Measurements from ENCODE around the gene ZBTB38.

ZBTB38 gene

GRCh38 chr3:141401573-141402475 is 33.5 kb downstream of the ZBTB38 start:
- in situ Hi-C loops (cut with MboI; ENCODE audit: low sequenced_read_pairs), result no loop called here

- in situ Hi-C loops (cut with MboI; ENCODE audit: low sequenced_read_pairs), result no loop called here
Measured at GRCh38 chr3:141402476-141403171, 34.3 kb downstream of the ZBTB38 start.

- in situ Hi-C loops (cut with MboI; ENCODE audit: low sequenced_read_pairs), result no loop called here
Measured at GRCh38 chr3:141403576-141403975, 35.3 kb downstream of the ZBTB38 start.

GRCh38 chr3:141405025-141405424 is 36.7 kb downstream of the ZBTB38 start:
- in situ Hi-C loops (cut with MboI; ENCODE audit: low sequenced_read_pairs), result no loop called here

- in situ Hi-C loops (cut with MboI; ENCODE audit: low sequenced_read_pairs), result no loop called here
Measured at GRCh38 chr3:141405591-141405990, 37.3 kb downstream of the ZBTB38 start.

- in situ Hi-C loops (cut with MboI; ENCODE audit: low sequenced_read_pairs), result no loop called here
Measured at GRCh38 chr3:141406265-141406664, 38.0 kb downstream of the ZBTB38 start.

- in situ Hi-C loops (cut with MboI; ENCODE audit: low sequenced_read_pairs), result no loop called here
Measured at GRCh38 chr3:141407047-141407446, 38.7 kb downstream of the ZBTB38 start.

GRCh38 chr3:141407825-141408224 is 39.5 kb downstream of the ZBTB38 start:
- in situ Hi-C loops (cut with MboI; ENCODE audit: low sequenced_read_pairs), result no loop called here

- in situ Hi-C loops (cut with MboI; ENCODE audit: low sequenced_read_pairs), result no loop called here
Measured at GRCh38 chr3:141408596-141408995, 40.3 kb downstream of the ZBTB38 start.

GRCh38 chr3:141409940-141410241 is 41.6 kb downstream of the ZBTB38 start:
- in situ Hi-C loops (cut with MboI; ENCODE audit: low sequenced_read_pairs), result no loop called here

GRCh38 chr3:141410408-141410807 is 42.1 kb downstream of the ZBTB38 start:
- in situ Hi-C loops (cut with MboI; ENCODE audit: low sequenced_read_pairs), result no loop called here

GRCh38 chr3:141410846-141411245 is 42.5 kb downstream of the ZBTB38 start:
- in situ Hi-C loops (cut with MboI; ENCODE audit: low sequenced_read_pairs), result no loop called here

- in situ Hi-C loops (cut with MboI; ENCODE audit: low sequenced_read_pairs), result no loop called here
Measured at GRCh38 chr3:141411251-141411771, 43.0 kb downstream of the ZBTB38 start.

- in situ Hi-C loops (cut with MboI; ENCODE audit: low sequenced_read_pairs), result no loop called here
Measured at GRCh38 chr3:141412087-141412935, 44.0 kb downstream of the ZBTB38 start.

- in situ Hi-C loops (cut with MboI; ENCODE audit: low sequenced_read_pairs), result no loop called here
Measured at GRCh38 chr3:141412936-141413354, 44.6 kb downstream of the ZBTB38 start.

- in situ Hi-C loops (cut with MboI; ENCODE audit: low sequenced_read_pairs), result no loop called here
Measured at GRCh38 chr3:141413391-141413790, 45.1 kb downstream of the ZBTB38 start.

GRCh38 chr3:141413801-141414689 is 45.7 kb downstream of the ZBTB38 start:
- in situ Hi-C loops (cut with MboI; ENCODE audit: low sequenced_read_pairs), result no loop called here

GRCh38 chr3:141414800-141415462 is 46.6 kb downstream of the ZBTB38 start:
- in situ Hi-C loops (cut with MboI; ENCODE audit: low sequenced_read_pairs), result no loop called here

GRCh38 chr3:141415953-141416352 is 47.6 kb downstream of the ZBTB38 start:
- in situ Hi-C loops (cut with MboI; ENCODE audit: low sequenced_read_pairs), result no loop called here
